Uterus (tissue), 2 donors: ENCODE data around the gene BCR.

Experiments used
- POLR2A ChIP-seq, 2 donors: fragments of 450-650 bp; IDR thresholded peaks; one replicate each; pipeline ENCODE4 v1.6.1; 2016; ENCODE audit warnings: antibody characterized with exemption in 2 of 2, mild to moderate bottlenecking in 1 of 2, moderate library complexity in 1 of 2
- TF ChIP-seq, protein P1 (sequence below), 4 experiments: fragments of 200-600 bp in 2 of 4; fragments of 450-650 bp in 2 of 4; sonication (generic) in 2 of 4; IDR thresholded peaks; one replicate each; pipeline ENCODE4 v1.5.1; 2016 to 2019; ENCODE audit warnings: antibody characterized with exemption in 4 of 4, mild to moderate bottlenecking in 2 of 4, moderate library complexity in 1 of 4

DNA sequence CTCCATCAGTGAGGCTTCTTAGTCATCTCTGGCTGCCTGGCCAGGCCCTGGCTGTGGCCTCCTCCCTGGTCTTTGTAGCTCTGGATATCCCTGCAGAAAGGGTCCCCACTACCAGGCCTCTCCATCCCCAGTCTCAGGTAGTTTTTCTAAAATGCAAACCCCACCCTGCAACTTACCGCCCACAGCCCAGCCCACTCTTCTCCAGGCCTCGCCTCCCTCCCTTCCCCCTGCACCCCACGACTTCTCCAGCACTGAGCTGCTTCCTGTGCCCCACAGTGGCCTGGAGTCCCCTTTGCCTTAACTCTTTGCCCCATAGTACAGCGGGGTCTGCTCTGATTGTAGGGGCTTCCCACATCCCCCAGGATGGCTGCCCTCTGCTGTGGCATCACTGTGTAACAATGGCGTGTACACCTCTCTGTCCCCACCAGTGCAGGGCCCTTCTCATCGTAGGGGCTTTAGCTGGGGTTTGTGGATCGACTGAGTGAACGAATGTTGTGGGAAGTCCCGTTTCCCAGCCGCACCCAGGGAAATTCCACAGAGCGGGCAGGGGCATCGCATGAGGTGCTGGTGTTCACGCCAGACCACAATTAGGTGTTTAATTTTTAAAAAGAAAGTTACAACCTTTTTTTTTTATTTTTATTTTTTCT lies 111.6 kb downstream of the BCR start:
- TF ChIP-seq, protein P1, sequence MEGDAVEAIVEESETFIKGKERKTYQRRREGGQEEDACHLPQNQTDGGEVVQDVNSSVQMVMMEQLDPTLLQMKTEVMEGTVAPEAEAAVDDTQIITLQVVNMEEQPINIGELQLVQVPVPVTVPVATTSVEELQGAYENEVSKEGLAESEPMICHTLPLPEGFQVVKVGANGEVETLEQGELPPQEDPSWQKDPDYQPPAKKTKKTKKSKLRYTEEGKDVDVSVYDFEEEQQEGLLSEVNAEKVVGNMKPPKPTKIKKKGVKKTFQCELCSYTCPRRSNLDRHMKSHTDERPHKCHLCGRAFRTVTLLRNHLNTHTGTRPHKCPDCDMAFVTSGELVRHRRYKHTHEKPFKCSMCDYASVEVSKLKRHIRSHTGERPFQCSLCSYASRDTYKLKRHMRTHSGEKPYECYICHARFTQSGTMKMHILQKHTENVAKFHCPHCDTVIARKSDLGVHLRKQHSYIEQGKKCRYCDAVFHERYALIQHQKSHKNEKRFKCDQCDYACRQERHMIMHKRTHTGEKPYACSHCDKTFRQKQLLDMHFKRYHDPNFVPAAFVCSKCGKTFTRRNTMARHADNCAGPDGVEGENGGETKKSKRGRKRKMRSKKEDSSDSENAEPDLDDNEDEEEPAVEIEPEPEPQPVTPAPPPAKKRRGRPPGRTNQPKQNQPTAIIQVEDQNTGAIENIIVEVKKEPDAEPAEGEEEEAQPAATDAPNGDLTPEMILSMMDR (IDR thresholded peaks at IDR 0.05): no peak
- no peak for TF ChIP-seq POLR2A (IDR thresholded peaks at IDR 0.05)
